Liver (tissue), 3 donors: ENCODE results near the gene FBXO28.

Experiments
- ATF3 ChIP-seq: IDR thresholded peaks from 2 replicates; pipeline ENCODE4 v1.6.1; 2016; ENCODE audit warnings: antibody characterized with exemption
- CTCF ChIP-seq: fragments of 150-350 bp; IDR thresholded peaks from 2 replicates; pipeline ENCODE4 v1.5.1; 2017; ENCODE audit warnings: improper control_type of control experiment, low read depth, low read length; ENCODE audit not compliant: missing input control
- EGR1 ChIP-seq, 2 donors: IDR thresholded peaks; 2 replicates each; pipeline ENCODE4 v1.6.1; 2016 to 2018; ENCODE audit warnings: antibody characterized with exemption in 2 of 2, low read depth in 2 of 2
- FOXA2 ChIP-seq: IDR thresholded peaks from 2 replicates; pipeline ENCODE4 v1.6.1; 2016; ENCODE audit warnings: antibody characterized with exemption
- MAX ChIP-seq: IDR thresholded peaks from 2 replicates; pipeline ENCODE4 v1.6.1; 2016; ENCODE audit warnings: antibody characterized with exemption
- RAD21 ChIP-seq, 2 donors: IDR thresholded peaks; 2 replicates each; pipeline ENCODE4 v1.6.1; 2016; ENCODE audit warnings: antibody characterized with exemption in 2 of 2, mild to moderate bottlenecking in 2 of 2
- REST ChIP-seq: IDR thresholded peaks from 2 replicates; pipeline ENCODE4 v1.6.1; 2016; ENCODE audit warnings: antibody characterized with exemption, mild to moderate bottlenecking
- TAF1 ChIP-seq: conservative IDR thresholded peaks from 2 replicates; pipeline ENCODE4 v1.6.1; 2016; ENCODE audit warnings: antibody characterized with exemption, mild to moderate bottlenecking
- donor health status: healthy.
- donor health status: healthy.

- TF ChIP-seq CTCF = no peak
- no peak for TF ChIP-seq ATF3
- no peak for TF ChIP-seq RAD21 (IDR thresholded peaks at IDR 0.05)
- no peak for TF ChIP-seq REST
- TF ChIP-seq MAX = no peak
- TF ChIP-seq EGR1 (IDR thresholded peaks at IDR 0.05; ENCODE audit: low read depth in 2 of 2) = no peak
- TF ChIP-seq TAF1 = no peak
- no peak for TF ChIP-seq FOXA2
Observed at GRCh38 chr1:224169718-224170270, 55.9 kb downstream of the FBXO28 start.
